HepG2 (cell line): ENCODE measurements around the gene CLDN5. TPM values are rescaled to one million over a fixed set of nuclear protein-coding genes. Genes with fewer than 3 reads are reported as not detected.

Source experiments
- ATAC-seq: fragments of 200-7000 bp; cut with Tn5 transposase; 3 replicates; pipeline ENCODE4 v1.9.1; 2020; ENCODE audit warnings: mild to moderate bottlenecking, moderate library complexity
- BruUV-seq: library from RNA; stranded (reverse); fragments of 400-500 nt; replicated peaks from 2 replicates; lab custom pipeline; 2021; lab: Mats Ljungman, UMichigan
- CTCF ChIA-PET: fragments of 300-600 bp; formaldehyde crosslinking; extraction: SDS; loops from one replicate; lab custom pipeline; 2021; ENCODE audit warnings: low total read pairs, inconsistent platforms, low intra/inter-chr PET ratio; lab: Yijun Ruan, JAX
- POLR2A ChIA-PET: fragments of 350-600 bp; sonication (Branson Sonifier 250); formaldehyde crosslinking; loops from one replicate; lab custom pipeline; 2020; ENCODE audit warnings: antibody characterized with exemption, inconsistent platforms; lab: Yijun Ruan, JAX
- DNase-seq: peaks from one replicate; pipeline ENCODE4 v3.0.0-alpha.2; 2015; ENCODE audit warnings: low spot score
- FAIRE-seq: peaks from 3 replicates; lab custom pipeline; 2011; peaks lifted over from hg19 to GRCh38; lab: Jason Lieb, UNC
- H2AFZ ChIP-seq: one replicate; pipeline ENCODE4 v1.6.1; 2011; ENCODE audit warnings: low read length, inconsistent platforms
- H3K27ac ChIP-seq: fragments of 300-600 bp; 3 replicates; pipeline ENCODE4 v1.8.0; 2011; ENCODE audit warnings: mixed run types, mild to moderate bottlenecking, mixed read lengths, low read length, inconsistent platforms; ENCODE audit not compliant: insufficient read depth; ENCODE audit errors: extremely low read length
- H3K27me3 ChIP-seq, 2 experiments: fragments of 200-600 bp in 1 of 2; 2 replicates in 1 of 2; 3 replicates in 1 of 2; pipeline versions ENCODE4 v1.6.0 to v1.8.0; 2011; ENCODE audit warnings: low read length in 2 of 2, mild to moderate bottlenecking in 2 of 2, moderate library complexity in 2 of 2, inconsistent platforms in 1 of 2; ENCODE audit not compliant: insufficient read depth in 2 of 2, control insufficient read depth in 1 of 2
- H3K36me3 ChIP-seq, 2 experiments: fragments of 200-600 bp in 1 of 2; replicated peaks in 1 of 2; 2 replicates in 1 of 2; 3 replicates in 1 of 2; pipeline versions ENCODE4 v1.5.1 to v1.8.0; 2011; ENCODE audit warnings: low read length in 2 of 2, inconsistent platforms in 1 of 2; ENCODE audit not compliant: insufficient read depth in 2 of 2, control insufficient read depth in 1 of 2
- H3K4me1 ChIP-seq: 2 replicates; pipeline ENCODE4 v1.5.1; 2012; ENCODE audit warnings: low read length, inconsistent platforms; ENCODE audit not compliant: insufficient read depth
- H3K4me2 ChIP-seq: 2 replicates; pipeline ENCODE4 v1.6.0; 2011; ENCODE audit warnings: low read depth, low read length, inconsistent platforms
- H3K4me3 ChIP-seq, 3 experiments: fragments of 200-600 bp in 1 of 3; sonication (generic), shearing (Covaris generic) in 1 of 3; replicated peaks in 1 of 3; 2 replicates each; pipeline ENCODE4 v1.5.1; 2011 to 2016; ENCODE audit warnings: low read length in 3 of 3, inconsistent platforms in 2 of 3, low read depth in 2 of 3, mild to moderate bottlenecking in 2 of 3, control low read depth in 1 of 3, mixed read lengths in 1 of 3; ENCODE audit not compliant: insufficient read depth in 1 of 3
- H3K79me2 ChIP-seq: one replicate; pipeline ENCODE4 v1.6.1; 2011; ENCODE audit warnings: low read length, inconsistent platforms; ENCODE audit not compliant: insufficient read depth
- H3K9ac ChIP-seq: 2 replicates; pipeline ENCODE4 v1.6.0; 2011; ENCODE audit warnings: mild to moderate bottlenecking, low read depth, low read length, inconsistent platforms; ENCODE audit not compliant: insufficient read depth
- H3K9me3 ChIP-seq: 2 replicates; pipeline ENCODE4 v1.5.1; 2012; ENCODE audit warnings: mild to moderate bottlenecking, low read length
- H4K20me1 ChIP-seq: 2 replicates; pipeline ENCODE4 v1.6.0; 2011; ENCODE audit warnings: inconsistent platforms, mild to moderate bottlenecking, low read length, moderate library complexity; ENCODE audit not compliant: insufficient read depth
- GABPA ChIP-seq, 2 experiments: IDR thresholded peaks; 2 replicates each; pipeline ENCODE4 v1.6.1; 2011 to 2016; ENCODE audit warnings: low read depth in 2 of 2, low read length in 1 of 2, missing biosample characterization in 1 of 2, missing genetic modification characterization in 1 of 2
- GATA4 ChIP-seq: sonication (generic); IDR thresholded peaks from 2 replicates; pipeline ENCODE4 v1.6.1; 2016; ENCODE audit warnings: antibody characterized with exemption, low read depth, borderline replicate concordance
- HMGA1 ChIP-seq: sonication (generic); formaldehyde crosslinking; conservative IDR thresholded peaks from 2 replicates; pipeline ENCODE4 v1.4.0; 2020; ENCODE audit warnings: missing genetic modification reagents
- THAP8 ChIP-seq: sonication (generic); formaldehyde crosslinking; IDR thresholded peaks from 2 replicates; pipeline ENCODE4 v1.5.1; 2020; ENCODE audit warnings: missing genetic modification reagents, mild to moderate bottlenecking, borderline replicate concordance
- ZNF142 ChIP-seq: sonication (generic); formaldehyde crosslinking; IDR thresholded peaks from 2 replicates; pipeline ENCODE4 v1.4.0; 2020; ENCODE audit warnings: missing genetic modification reagents
- ZNF264 ChIP-seq: sonication (generic); formaldehyde crosslinking; IDR thresholded peaks from 2 replicates; pipeline ENCODE4 v1.4.0; 2020; ENCODE audit warnings: missing genetic modification reagents
- ZNF33B ChIP-seq: sonication (generic); formaldehyde crosslinking; IDR thresholded peaks from 2 replicates; pipeline ENCODE4 v1.5.1; 2020; ENCODE audit warnings: mild to moderate bottlenecking, missing genetic modification reagents
- WGBS: methylation state at CpG from one replicate; pipeline ENCODE4 v1.1.6; 2017; ENCODE audit warnings: low lambda C conversion rate; 5-methylcytosine and 5-hydroxymethylcytosine counted together
- in situ Hi-C: cut with HindIII; loops from 2 replicates; pipeline ENCODE4 v1.10.0; 2017; ENCODE audit warnings: low pct_unique_long_range_greater_than_20kb; ENCODE audit not compliant: extremely low pct_ligation_motif_present
- intact Hi-C: fragments of 100-400 bp; cut with micrococcal nuclease; formaldehyde crosslinking; loops from one replicate; pipeline ENCODE4 v1.10.0; 2022; ENCODE audit not compliant: unreplicated experiment
- polyA plus RNA-seq, 8 experiments: library from polyadenylated mRNA; depleted of rRNA in 3 of 8; stranded (reverse) in 7 of 8; unstranded in 1 of 8; fragments of >200 nt; fragmentation: Illumina TruSeq in 4 of 8; extraction: Trizol in 4 of 8; gene quantifications; 2 replicates each; pipeline versions ENCODE4 v1.2.1 to v1.2.3, GENCODE V29; 2011 to 2016; ENCODE audit warnings: low read depth in 4 of 8, missing spikeins in 1 of 8, mixed read lengths in 1 of 8; ENCODE audit not compliant: insufficient read depth in 1 of 8
- total RNA-seq, 5 experiments: library from RNA; depleted of rRNA; stranded (reverse); fragments of >200 nt; fragmentation: Illumina TruSeq; extraction: Trizol; gene quantifications; 2 replicates each; pipeline ENCODE4 v1.2.3, GENCODE V29; 2016; ENCODE audit warnings: low read depth in 1 of 5

Gene CLDN5
- total and polyA plus RNA-seq, 2 of the 13 experiments (the other 11 are each of a cell fraction or from before 2014, with no cell fraction given), result not detected

GRCh38 chr22:19536564-19536963, 12.4 kb upstream of the CLDN5 start:
- POLR2A ChIA-PET, result no interaction called here
- 25% methylated on average over 9 of the region's 9 CpGs for WGBS
- CTCF ChIA-PET, result no interaction called here

More at GRCh38 chr22:19536564-19536963, 12.4 kb upstream of the CLDN5 start:
- FAIRE-seq (no peak), ATAC-seq (no peak), DNase-seq (no peak)
- Histone ChIP-seq H3K9ac (no peak overlapping the region), H3K4me3 (no peak overlapping the region), H2AFZ (no peak overlapping the region), H3K27me3 (0 out of 5 replicates have a peak, but pooled peaks cover 0 to 7% of the 10 kb centered on the region in 2 experiments), H3K79me2 (no peaks in the 10 kb centered on the region), H3K4me1 (no peaks in the 10 kb centered on the region), H3K4me2 (no peak overlapping the region), H3K36me3 (no peaks in the 10 kb centered on the region), H3K27ac (no peak overlapping the region), H3K9me3 (no peaks in the 10 kb centered on the region), H4K20me1 (no peaks in the 10 kb centered on the region)
- in situ Hi-C loops (no loop called here), intact Hi-C loops (no loop called here)
- TF ChIP-seq HMGA1 (CRISPR knock-in tag), result no peak
- no peak for TF ChIP-seq ZNF33B (CRISPR knock-in tag)
- no peak for TF ChIP-seq GABPA (IDR thresholded peaks at IDR 0.05; ENCODE audit: low read depth, low read length)
- no peak for TF ChIP-seq GABPA (CRISPR knock-in tag; IDR thresholded peaks at IDR 0.05; ENCODE audit: low read depth)
- no peak for TF ChIP-seq ZNF142 (CRISPR knock-in tag)
- no peak for TF ChIP-seq THAP8
- no peak for TF ChIP-seq ZNF264 (CRISPR knock-in tag)
- no peak for TF ChIP-seq GATA4
- BruUV-seq, result no TSS peak
